Smooth muscle cell of the brain vasculature (primary cell): ENCODE results near the gene HDHD5.

Source experiments
- DNase-seq: peaks from one replicate; pipeline ENCODE4 v3.0.0-alpha.2; 2012; ENCODE audit warnings: low read depth, low spot score

The HDHD5 gene

DNA sequence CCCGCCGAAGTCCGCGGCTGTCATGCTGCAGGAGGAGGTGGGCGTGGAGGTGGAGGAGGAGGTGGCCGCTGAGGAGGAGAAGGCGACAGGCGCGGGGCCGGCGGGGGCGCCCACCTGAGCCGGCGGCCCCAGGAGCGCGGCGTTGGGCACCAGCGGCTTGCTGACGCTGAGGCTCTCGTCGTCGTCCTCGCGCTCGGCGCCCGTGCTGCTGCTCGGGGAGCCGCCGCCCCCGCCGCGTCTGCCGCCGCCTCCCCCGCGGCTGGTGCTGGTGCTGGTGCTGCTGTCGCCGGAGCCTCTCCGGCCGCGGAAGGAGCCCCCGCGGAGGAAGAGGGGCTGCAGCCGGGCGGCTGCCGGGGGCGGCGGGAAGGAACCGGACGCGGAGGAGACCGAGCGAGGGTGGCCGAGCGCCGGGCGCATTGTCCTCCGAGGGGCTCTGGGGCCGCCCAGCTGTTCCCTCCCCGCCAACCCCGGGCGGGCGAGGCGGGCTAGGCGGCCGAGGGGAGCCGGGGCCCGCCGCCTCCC is 38.3 kb downstream of the HDHD5 start:
- no peak for DNase-seq

DNA sequence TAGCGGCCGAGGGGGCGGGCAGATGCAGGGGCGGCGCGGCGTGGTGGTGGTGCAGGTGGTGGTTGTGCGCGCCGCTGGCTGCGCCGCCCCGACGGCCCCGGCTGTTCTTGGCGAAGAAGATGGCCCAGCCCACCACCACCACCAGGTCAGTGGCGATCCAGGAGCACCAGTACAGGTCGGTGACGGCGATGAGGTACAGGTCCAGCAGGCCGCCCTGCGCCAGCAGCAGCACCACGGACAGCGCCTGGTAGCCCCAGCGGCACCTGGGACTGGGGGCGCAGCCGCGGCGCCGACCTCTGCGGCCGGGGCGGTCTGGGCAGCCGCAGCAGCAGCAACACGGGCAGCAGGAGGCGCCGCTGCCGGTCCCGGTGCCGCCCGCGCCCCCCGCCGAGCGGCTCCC is 38.8 kb downstream of the HDHD5 start:
- no peak for DNase-seq

DNA sequence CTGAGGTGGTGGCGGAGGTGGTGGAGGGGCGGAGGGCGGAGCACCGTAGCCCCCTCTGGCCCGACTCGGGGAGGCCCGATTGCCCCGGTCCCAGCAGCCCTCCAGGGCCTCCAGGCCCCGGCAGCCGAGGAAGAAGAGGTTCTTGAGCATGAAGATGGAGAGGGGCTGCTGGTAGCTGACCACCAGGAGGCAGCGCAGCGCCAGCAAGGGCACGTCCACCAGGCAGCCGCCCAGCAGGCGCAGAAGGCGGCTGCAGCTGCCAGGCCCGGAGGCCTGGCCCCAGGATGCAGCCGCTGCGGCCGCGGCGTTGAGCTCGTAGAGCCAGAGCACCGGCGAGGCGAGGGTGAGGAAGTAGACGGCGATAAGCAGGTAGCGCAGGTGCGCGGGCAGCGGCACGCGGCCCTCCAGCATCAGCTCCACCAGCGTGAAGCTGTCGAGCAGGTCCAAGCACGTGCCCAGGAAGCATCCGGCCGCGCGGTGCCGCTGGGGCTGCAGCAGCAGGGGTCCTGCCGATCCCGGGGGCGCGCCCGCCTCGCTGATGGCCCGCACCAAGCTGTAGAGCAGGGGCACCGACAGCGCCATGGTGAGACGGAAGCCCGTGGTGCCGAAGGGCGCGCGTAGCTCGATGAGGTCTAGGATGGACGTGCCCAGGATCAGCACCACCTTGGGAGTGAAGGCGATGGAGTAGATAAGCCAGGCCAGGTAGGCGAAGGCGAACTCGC is 39.4 kb downstream of the HDHD5 start:
- DNase-seq = no peak

DNA sequence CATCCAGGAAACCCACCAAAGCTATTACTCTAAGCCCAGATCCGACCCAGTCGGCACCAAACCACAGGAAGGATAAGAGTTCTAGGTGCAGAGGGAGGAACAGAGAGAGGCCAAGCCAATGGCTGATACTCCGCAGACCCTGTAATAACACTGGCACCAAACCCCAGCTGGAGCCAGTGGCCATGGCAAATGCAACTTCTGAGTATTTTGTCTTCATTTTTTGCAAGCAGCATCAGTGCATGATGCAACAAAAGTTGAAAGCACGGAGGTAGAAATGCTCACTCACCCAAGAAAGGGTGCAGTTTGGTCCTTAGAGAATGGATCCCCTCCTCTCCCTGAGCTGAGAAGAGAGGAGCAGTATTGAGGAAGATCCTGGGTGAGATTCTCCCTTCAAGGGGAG is 40.7 kb downstream of the HDHD5 start:
- no peak for DNase-seq

DNA sequence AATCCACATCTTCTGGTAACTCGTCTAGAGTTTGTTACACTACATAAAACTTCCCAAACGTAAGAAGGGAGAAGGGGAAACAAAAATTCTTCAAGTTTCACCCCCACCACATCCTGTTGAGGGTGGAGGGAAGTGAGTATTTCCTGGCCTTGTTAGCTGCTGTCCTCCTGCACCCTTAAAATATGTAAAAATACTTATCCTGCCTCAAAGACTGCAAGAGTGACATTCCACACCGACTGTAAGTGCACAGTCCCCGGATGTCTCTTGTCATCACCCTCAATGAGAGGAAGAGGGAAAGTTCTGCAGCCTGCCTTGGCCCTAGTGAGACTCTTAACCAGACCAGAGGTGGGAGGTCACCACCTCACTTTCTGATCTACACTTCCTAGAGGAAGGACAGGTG is 41.2 kb downstream of the HDHD5 start:
- no peak for DNase-seq

DNA sequence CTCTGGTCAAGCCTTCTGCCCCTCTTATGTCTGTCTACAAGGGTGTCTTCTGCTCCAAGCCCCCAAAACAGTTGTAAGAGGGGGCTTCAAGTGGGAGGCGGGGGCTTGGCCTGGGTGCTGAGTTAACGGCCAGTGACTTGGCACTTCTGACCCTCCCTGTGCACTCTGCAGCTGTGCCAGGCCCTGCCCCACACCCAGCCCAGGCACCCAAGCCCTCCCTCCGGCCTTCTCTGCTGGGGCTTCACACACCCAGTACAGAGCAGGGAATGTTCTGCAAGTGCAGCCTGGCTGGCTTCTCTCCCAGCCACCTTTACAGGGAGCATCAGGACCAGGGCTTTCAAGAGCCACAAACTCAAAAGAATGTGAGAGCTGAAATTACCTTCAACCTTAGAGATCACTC is 41.7 kb downstream of the HDHD5 start:
- DNase-seq = no peak

DNA sequence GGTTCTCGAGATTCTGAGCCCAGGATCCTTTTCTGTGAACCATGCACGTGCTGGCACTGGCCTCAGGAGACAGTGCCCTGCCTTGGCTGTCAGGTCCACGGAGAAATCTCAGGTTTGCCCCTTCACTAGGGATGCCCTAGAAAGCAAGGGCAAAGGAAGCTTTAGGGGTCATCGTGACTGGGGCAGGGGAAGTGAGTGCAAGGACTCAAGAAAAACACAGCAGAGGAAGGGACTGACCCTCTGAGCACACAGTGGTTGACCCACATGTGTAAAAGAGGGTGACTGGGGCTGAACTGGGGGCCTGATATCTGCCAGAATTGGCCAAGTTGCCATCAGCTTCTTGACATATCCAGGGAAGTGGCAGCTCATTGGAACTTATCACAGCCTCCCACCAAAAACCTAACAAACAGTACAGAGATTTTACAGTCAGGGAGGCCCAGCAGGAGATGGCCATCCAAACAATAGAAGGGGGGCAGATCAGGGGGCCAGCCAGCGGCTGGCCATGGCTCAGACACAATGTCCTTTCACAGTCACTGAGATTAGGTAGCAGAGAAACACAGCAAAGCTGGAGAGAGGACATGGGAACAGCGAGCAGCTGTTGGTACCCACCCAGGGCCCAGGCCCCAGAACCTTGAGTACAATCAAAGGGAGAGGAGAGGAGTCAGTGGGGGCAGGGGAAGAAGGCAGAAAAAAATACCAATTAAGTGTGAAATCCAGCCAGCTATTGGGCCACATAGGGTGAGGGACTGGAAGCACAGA is 42.3 kb downstream of the HDHD5 start:
- no peak for DNase-seq

DNA sequence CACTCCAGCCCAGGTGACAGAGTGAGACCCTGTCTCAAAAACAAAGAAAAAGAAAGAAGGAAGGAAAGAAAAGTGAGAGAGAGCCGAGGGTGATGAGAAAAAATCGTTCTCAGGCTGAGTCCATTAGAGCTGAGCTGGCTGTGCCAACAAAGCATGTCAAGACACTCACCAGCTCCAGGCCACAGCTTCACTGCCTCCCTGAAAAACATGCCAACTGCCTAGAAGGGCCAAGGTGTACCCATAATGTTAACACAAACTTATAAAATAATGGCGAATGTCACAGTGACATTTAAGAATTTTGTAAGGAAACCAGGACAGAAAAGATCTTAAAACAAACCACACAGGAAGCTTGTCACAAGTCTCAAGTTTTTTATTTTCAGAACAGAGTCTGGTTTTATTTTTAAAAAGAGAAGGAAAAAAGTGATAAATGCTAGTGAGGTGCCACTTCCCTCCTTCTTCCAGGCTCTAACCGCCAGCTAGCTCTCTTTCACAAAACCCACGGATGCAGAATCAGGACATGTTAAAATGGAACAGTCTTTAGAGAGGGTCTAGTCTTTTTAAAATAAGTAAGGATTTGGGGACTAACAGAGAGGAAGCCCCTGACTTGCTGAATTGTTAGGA is 43.0 kb downstream of the HDHD5 start:
- no peak for DNase-seq

DNA sequence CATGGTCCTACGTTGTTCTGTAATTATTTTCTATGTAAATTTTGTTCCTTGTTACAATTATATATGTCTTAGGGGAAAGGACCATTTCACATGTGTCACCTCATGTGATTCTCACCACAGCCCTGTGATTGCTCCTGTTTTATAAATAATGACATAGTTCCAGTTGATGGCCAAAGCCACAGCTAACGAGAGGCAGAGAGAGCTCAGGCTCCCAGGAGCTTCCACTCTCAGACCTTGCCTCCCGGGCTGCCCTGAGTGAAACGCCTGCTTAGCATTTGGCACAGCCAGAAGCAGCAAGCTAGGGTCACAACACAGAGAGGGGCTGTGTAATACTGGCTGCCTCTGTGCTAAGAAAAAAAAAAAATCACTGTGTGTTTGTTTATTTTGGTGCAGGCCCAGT is 43.8 kb downstream of the HDHD5 start:
- no peak for DNase-seq

DNA sequence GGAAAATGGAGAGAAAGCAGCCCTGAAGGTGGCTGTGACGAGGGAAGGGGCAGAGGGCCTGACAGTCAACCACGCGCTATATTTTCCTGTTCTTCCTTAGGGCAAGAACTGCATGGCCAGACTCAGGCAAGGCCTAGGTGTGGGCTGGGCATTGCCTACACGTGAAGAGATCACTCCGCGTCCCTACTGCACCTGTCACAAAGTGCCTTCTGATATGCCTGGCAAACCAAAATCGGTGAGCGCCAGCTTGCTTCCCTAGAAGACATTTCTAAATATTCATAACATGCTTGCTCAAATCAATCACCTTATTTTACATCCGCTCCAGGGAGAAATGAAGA is 44.2 kb downstream of the HDHD5 start:
- no peak for DNase-seq

DNA sequence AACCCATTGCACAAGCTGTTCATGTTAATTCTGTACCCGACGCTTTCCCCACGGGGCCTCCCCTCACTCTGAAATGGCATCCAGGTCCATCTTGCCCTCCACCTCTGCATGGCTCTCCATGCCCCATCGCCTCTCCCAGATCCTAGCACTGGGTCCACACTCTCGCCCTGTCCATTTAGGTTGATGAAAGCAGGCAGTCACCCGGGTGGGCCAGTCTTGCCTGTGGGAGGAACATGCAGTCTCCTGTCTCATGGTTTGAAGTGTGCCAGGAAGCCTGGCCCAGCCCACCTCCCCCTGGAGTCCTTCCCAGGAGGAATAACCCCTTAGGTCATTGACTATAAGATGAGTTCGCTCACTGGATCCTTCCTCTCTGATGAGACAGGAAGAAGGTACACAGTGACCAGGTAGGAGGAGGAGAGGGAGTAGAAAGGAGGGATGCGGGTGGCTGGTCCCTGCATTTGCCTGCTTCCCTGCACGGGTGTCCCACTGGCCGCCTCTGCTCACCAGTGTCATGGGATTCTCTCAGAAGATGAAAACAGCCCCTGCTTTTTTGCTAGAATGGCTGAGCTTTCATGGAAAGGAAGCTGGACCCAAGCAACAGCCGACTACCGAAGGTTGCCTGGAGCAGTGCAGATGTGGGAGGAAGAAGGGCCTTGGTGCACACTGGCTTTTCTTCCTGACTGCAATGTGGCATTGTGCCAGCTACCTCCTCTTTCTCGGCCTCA is 44.7 kb downstream of the HDHD5 start:
- no peak for DNase-seq

DNA sequence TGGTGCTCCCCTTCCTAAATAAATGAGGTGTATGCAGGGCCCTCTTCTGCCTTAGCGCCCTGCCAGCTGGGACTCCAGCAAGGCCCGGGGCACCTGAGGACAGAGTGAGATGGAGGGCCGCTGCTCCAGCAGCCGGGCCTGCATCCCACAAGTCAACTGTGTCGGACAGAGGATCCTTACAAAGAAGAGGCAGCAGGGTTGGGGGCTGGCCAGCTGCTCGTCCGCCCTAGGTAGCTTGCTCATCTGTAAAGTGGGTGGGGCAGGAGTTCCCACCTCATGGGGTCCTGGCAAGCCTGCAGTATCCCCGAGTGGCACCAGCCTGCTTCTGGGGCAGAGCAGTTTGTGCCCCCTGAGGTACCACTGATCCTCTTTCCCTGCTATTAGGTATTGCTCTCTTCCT is 45.5 kb downstream of the HDHD5 start:
- DNase-seq = no peak

DNA sequence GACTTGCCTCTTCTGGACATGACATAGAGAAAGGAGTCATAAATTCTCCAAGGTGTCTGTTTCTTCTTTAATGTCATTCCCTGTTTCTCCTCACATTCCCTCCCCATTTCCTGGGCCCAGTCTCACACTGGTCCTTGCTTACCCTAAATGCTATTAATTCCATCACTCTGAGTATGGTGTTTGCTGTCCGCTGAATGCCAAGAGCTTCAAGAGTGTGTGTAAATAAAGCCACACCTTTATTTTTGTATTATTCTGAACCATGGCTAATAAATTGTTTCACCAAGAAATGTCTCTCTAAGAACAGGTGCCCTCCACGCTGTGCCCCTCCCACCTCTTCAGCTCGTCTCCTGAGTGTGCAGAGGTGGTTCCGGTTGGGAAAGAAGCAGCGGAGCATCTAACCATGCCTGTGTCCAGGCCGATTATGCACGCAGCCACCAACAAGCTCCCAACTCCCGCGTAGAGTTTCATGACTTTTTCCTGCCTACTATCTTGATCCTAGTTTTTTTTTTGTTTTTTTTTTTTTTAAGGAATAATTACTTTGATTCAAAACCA is 46.5 kb downstream of the HDHD5 start:
- no peak for DNase-seq

DNA sequence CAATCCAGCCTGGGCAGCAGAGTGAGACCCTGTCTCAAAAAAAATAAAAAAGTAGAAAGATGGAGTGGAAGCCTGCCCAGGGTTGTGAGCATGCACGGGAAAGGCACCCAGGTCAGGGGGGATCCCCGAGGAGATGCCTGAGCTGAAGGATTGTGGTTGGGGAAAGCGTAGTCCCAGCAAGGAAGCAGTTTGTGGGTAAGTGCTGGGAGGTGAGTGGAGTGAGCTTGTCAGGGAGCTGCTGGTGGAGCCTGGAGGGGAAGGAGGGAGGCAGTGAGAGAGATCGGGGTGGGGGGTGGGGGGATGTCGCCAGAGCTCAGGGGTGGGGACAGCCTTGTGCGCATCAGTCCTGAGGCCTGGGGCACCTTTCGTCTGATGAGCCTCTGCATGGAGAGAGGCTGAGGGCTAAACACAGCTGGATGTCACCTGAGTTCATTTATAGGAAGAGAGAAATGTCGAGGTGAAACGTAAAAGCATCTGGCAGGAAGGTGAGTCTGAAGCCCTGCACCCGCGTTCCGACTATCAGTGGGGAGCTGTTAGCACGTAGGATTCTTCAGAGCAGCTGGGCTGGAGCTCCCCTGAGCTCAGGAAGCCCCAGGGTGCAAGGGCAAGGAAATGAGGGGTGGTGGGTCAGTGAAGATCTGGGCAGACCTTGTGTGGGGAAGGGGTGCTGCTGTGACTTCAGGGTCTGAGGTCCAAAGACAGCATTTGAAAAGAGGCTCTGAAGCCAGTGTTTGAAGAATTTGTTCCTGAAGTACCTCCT is 48.1 kb downstream of the HDHD5 start:
- DNase-seq = no peak

DNA sequence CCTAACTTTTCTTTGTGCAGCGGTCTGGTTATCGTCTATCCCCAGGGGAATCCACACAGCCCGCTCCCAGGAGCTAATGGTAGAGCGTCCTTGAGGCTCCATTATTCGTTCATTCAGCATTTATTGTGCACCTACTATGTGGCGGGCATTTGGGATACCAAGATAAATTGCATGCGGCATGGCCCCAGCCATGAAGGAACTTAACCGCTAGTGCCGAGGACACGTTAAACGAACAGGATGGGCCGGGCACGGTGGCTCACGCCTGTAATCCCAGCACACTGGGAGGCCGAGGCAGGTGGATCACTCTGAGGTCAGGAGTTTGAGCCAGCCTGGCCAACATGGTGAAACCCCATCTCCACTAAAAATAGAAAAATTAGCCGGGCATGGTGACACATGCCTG is 49.1 kb downstream of the HDHD5 start:
- no peak for DNase-seq

DNA sequence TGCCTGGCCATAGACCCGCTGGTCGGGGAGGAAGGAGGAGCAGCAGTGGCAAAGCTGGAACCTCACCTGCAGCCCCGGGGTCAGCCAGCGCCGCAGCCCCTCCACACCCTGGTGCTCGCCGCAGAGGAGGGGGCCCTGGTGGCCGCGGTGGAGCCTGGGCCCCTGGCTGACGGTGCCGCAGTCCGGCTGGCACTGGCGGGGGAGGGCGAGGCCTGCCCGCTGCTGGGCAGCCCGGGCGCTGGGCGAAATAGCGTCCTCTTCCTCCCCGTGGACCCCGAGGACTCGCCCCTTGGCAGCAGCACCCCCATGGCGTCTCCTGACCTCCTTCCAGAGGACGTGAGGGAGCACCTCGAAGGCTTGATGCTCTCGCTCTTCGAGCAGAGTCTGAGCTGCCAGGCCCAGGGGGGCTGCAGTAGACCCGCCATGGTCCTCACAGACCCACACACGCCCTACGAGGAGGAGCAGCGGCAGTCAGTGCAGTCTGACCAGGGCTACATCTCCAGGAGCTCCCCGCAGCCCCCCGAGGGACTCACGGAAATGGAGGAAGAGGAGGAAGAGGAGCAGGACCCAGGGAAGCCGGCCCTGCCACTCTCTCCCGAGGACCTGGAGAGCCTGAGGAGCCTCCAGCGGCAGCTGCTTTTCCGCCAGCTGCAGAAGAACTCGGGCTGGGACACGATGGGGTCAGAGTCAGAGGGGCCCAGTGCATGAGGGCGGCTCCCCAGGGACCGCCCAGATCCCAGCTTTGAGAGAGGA is 49.8 kb downstream of the HDHD5 start:
- no peak for DNase-seq

DNA sequence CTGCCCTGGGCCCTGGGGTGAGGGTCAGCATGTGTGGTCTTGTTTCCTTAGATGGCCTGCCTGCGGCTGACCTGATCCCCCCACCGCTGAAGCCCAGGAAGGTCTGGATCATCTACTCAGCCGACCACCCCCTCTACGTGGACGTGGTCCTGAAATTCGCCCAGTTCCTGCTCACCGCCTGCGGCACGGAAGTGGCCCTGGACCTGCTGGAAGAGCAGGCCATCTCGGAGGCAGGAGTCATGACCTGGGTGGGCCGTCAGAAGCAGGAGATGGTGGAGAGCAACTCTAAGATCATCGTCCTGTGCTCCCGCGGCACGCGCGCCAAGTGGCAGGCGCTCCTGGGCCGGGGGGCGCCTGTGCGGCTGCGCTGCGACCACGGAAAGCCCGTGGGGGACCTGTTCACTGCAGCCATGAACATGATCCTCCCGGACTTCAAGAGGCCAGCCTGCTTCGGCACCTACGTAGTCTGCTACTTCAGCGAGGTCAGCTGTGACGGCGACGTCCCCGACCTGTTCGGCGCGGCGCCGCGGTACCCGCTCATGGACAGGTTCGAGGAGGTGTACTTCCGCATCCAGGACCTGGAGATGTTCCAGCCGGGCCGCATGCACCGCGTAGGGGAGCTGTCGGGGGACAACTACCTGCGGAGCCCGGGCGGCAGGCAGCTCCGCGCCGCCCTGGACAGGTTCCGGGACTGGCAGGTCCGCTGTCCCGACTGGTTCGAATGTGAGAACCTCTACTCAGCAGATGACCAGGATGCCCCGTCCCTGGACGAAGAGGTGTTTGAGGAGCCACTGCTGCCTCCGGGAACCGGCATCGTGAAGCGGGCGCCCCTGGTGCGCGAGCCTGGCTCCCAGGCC is 50.6 kb downstream of the HDHD5 start:
- DNase-seq = no peak

DNA sequence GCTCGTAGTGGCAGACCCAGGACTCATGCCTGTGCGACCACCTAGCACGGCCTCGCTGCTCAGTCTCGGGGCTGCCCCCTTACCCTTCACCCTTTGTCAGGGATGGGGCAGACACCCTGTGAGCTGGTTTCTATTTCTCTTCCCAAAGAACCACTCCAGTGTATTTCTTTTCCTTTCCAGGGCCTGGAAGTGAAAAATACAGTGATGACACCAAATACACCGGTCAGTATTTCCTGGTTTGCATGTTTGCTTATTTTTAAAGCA is 51.6 kb downstream of the HDHD5 start:
- DNase-seq = no peak

DNA sequence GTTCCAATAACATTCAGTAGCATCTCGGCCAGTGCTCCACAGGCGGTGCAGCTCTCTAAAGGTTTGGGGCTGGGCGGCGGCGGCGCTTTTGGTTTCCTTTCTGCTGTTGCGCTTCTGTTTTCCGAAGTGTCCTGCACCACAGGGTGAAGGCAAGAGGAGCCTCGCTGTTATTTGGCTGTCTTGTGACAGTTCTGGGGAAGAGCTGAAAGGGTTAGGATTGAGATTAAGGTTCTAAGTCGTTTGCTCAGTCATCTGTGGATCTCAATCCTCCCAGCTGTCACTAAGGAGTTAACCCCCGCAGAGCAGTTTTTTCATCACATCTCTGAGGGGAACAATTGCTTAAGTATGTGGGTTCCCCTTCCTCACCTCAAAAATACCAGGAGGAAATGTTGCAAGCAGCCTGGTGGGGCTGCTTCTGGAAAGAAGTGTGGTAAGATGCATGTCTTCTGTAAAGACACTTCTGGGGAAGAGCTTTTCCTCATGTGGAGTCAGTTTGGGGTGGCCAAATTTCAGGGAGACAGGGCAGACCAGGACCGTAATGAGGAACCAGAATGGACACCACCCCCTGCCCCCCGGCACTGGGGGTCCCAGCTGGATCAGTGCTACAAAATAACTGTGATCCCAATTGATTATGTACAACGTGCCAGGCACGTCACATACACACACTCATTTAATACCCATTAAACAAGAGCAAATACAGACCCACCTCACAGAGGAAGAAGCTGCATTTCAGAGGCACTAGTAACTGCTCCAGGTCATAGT is 52.1 kb downstream of the HDHD5 start:
- DNase-seq = no peak
